ENCODE data around the gene CLDN16. TPM values are rescaled to one million over a fixed set of nuclear protein-coding genes. Genes with fewer than 3 reads are reported as not detected.

Gene CLDN16
- total RNA-seq, 1 donor from 2014 or later, result not detected

GRCh38 chr3:190430906-190431305 lies 42.9 kb downstream of the CLDN16 start:
- H3K27ac Mint-ChIP-seq (ENCODE audit: unreplicated experiment), result no peak overlapping the region

GRCh38 chr3:190432216-190432615 lies 44.3 kb downstream of the CLDN16 start:
- no peaks in the 10 kb centered on the region for H3K27me3 Mint-ChIP-seq (ENCODE audit: unreplicated experiment)
- DNase-seq, result no peak
- H3K4me3 Mint-ChIP-seq (ENCODE audit: unreplicated experiment), result no peak overlapping the region
- H3K4me1 Mint-ChIP-seq (ENCODE audit: low read depth, unreplicated experiment), result no peaks in the 10 kb centered on the region
- H3K9me3 Mint-ChIP-seq (ENCODE audit: unreplicated experiment), result no peaks in the 10 kb centered on the region
- TF ChIP-seq, protein P1, sequence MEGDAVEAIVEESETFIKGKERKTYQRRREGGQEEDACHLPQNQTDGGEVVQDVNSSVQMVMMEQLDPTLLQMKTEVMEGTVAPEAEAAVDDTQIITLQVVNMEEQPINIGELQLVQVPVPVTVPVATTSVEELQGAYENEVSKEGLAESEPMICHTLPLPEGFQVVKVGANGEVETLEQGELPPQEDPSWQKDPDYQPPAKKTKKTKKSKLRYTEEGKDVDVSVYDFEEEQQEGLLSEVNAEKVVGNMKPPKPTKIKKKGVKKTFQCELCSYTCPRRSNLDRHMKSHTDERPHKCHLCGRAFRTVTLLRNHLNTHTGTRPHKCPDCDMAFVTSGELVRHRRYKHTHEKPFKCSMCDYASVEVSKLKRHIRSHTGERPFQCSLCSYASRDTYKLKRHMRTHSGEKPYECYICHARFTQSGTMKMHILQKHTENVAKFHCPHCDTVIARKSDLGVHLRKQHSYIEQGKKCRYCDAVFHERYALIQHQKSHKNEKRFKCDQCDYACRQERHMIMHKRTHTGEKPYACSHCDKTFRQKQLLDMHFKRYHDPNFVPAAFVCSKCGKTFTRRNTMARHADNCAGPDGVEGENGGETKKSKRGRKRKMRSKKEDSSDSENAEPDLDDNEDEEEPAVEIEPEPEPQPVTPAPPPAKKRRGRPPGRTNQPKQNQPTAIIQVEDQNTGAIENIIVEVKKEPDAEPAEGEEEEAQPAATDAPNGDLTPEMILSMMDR (IDR thresholded peaks at IDR 0.05; ENCODE audit: partially characterized antibody, unreplicated experiment), result no peak
- H3K36me3 Mint-ChIP-seq (ENCODE audit: unreplicated experiment), result no peaks in the 10 kb centered on the region
- no peak overlapping the region for H3K27ac Mint-ChIP-seq (ENCODE audit: unreplicated experiment)

More at GRCh38 chr3:190430906-190431305, 42.9 kb downstream of the CLDN16 start:
- DNase-seq, result no peak
- no peaks in the 10 kb centered on the region for H3K36me3 Mint-ChIP-seq (ENCODE audit: unreplicated experiment)
- H3K4me3 Mint-ChIP-seq (ENCODE audit: unreplicated experiment), result no peak overlapping the region
- no peaks in the 10 kb centered on the region for H3K9me3 Mint-ChIP-seq (ENCODE audit: unreplicated experiment)
- no peaks in the 10 kb centered on the region for H3K4me1 Mint-ChIP-seq (ENCODE audit: low read depth, unreplicated experiment)
- TF ChIP-seq, protein P1 (IDR thresholded peaks at IDR 0.05; ENCODE audit: partially characterized antibody, unreplicated experiment), result no peak
- H3K27me3 Mint-ChIP-seq (ENCODE audit: unreplicated experiment), result no peaks in the 10 kb centered on the region

DNA sequence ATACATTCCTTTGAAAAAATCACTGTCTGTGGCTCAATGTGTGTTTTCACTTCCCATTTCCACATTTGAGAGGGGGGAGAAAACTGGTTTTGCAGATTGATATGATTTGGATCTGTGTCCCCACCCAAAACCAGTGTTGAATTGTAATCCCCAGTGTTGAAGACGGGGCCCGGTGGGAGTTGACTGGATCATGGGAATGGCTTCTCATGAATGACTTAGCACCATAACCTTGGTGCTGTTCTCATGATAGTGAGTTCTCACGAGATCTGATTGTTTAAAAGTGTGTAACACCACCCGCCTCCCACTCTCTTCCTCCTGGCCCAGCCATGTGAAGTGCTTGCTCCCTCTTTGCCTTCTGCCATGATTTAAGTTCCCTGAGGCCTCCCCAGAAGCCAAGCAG lies 45.7 kb downstream of the CLDN16 start:
- TF ChIP-seq, protein P1 (IDR thresholded peaks at IDR 0.05; ENCODE audit: partially characterized antibody, unreplicated experiment), result no peak
- Mint-ChIP-seq H3K27me3 (ENCODE audit: unreplicated experiment) (no peaks in the 10 kb centered on the region), H3K36me3 (ENCODE audit: unreplicated experiment) (no peaks in the 10 kb centered on the region), H3K4me3 (ENCODE audit: unreplicated experiment) (no peak overlapping the region), H3K9me3 (ENCODE audit: unreplicated experiment) (no peaks in the 10 kb centered on the region), H3K27ac (ENCODE audit: unreplicated experiment) (no peak overlapping the region), H3K4me1 (ENCODE audit: low read depth, unreplicated experiment) (no peaks in the 10 kb centered on the region)
- no peak for DNase-seq

- Mint-ChIP-seq H3K27ac (ENCODE audit: unreplicated experiment) (no peak overlapping the region), H3K36me3 (ENCODE audit: unreplicated experiment) (no peaks in the 10 kb centered on the region)
- TF ChIP-seq, protein P1 (IDR thresholded peaks at IDR 0.05; ENCODE audit: partially characterized antibody, unreplicated experiment), result no peak
Observed at GRCh38 chr3:190435618-190436017, 47.7 kb downstream of the CLDN16 start.

DNA sequence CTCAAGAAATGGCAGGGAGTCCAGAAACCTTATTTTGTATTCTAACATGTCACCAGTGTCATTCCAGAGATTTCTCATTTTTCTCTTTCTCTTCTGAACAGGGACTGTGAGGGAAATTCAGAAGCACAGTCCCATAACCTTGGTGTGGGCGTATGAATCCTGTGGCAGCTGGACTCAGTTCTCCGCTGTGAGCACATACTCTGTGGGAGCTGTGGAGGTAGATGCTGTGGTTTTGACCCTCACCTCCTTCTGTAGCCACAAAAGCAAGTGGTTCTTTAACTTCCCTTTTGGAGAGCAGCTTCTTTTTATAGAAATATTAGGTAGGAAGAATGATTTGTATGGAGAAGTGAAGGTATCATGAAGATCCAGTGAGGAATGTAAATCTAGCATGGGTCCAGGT lies 48.4 kb downstream of the CLDN16 start:
- Mint-ChIP-seq H3K4me1 (ENCODE audit: low read depth, unreplicated experiment) (no peaks in the 10 kb centered on the region), H3K27me3 (ENCODE audit: unreplicated experiment) (no peaks in the 10 kb centered on the region), H3K27ac (ENCODE audit: unreplicated experiment) (no peak overlapping the region), H3K36me3 (ENCODE audit: unreplicated experiment) (no peaks in the 10 kb centered on the region), H3K4me3 (ENCODE audit: unreplicated experiment) (no peak overlapping the region), H3K9me3 (ENCODE audit: unreplicated experiment) (no peaks in the 10 kb centered on the region)
- DNase-seq, result no peak
- TF ChIP-seq, protein P1 (IDR thresholded peaks at IDR 0.05; ENCODE audit: partially characterized antibody, unreplicated experiment), result no peak

More at GRCh38 chr3:190435618-190436017, 47.7 kb downstream of the CLDN16 start:
- Mint-ChIP-seq H3K4me1 (ENCODE audit: low read depth, unreplicated experiment) (no peaks in the 10 kb centered on the region), H3K9me3 (ENCODE audit: unreplicated experiment) (no peaks in the 10 kb centered on the region), H3K27me3 (ENCODE audit: unreplicated experiment) (no peaks in the 10 kb centered on the region), H3K4me3 (ENCODE audit: unreplicated experiment) (no peak overlapping the region)
- no peak for DNase-seq
